HL-60 (cell line): Measurements from ENCODE around the gene FAS.

Experiments
- DNase-seq, 2 experiments: peaks; one replicate each; pipeline ENCODE4 v3.0.0-alpha.2; 2010 to 2020; ENCODE audit warnings: low read depth in 1 of 2, low spot score in 1 of 2
- H3K27ac ChIP-seq: fragments of 250-450 bp; sonication (Bioruptor Pico); replicated peaks from 2 replicates; pipeline ENCODE4 v1.5.1; 2020; ENCODE audit warnings: mild to moderate bottlenecking, moderate library complexity
- H3K27me3 ChIP-seq: fragments of 250-450 bp; sonication (Bioruptor Pico); 2 replicates; pipeline ENCODE4 v1.5.1; 2021; ENCODE audit warnings: mild to moderate bottlenecking, moderate library complexity; ENCODE audit not compliant: insufficient read depth, poor library complexity, severe bottlenecking
- H3K4me3 ChIP-seq: replicated peaks from 2 replicates; pipeline ENCODE4 v1.5.1; 2011; ENCODE audit warnings: mild to moderate bottlenecking, control low read depth, low read length; ENCODE audit not compliant: insufficient read depth
- CTCF ChIP-seq: IDR thresholded peaks from one replicate; pipeline ENCODE4 v1.5.1; 2011; ENCODE audit warnings: low read length, control low read depth, inconsistent platforms; ENCODE audit not compliant: insufficient read depth
- GABPA ChIP-seq: IDR thresholded peaks from 2 replicates; pipeline ENCODE4 v1.6.1; 2012; ENCODE audit warnings: low read depth
- POLR2AphosphoS5 ChIP-seq: IDR thresholded peaks from 2 replicates; pipeline ENCODE4 v1.6.1; 2012; ENCODE audit warnings: low read depth
- REST ChIP-seq: IDR thresholded peaks from 2 replicates; pipeline ENCODE4 v1.6.1; 2012; ENCODE audit warnings: low read depth; ENCODE audit not compliant: insufficient replicate concordance
- SPI1 ChIP-seq: IDR thresholded peaks from 2 replicates; pipeline ENCODE4 v1.6.1; 2012; ENCODE audit warnings: low read depth, mild to moderate bottlenecking, borderline replicate concordance

FAS gene

DNA sequence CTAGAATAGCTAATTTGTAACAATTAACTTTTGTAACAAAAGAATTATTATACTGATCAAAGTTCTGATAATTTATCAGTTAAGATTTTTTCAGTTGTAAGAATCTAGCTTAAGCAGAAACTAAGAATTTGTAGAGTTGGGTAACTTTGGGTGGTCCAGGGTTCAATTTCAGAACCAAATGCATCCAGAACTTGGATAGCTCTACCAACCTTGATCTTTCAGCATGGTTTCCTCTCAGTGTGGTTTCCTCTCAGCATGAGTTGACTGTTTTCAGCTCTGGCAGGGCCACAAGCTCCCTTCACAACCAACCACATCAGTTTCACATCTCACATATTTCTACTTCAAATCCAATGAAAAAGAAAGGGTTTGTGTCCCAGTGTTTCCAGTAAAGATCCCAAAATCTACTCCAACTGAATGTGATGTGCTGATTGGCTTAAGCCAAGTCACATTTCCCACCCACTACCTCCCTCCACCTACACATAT lies 3.3 kb upstream of the FAS start:
- no peak overlapping the region for H3K4me3 ChIP-seq
- no peaks in the 10 kb centered on the region for H3K27me3 ChIP-seq
- DNase-seq: no peak
- no peak for TF ChIP-seq POLR2AphosphoS5
- no peak for TF ChIP-seq GABPA
- TF ChIP-seq REST: no peak
- TF ChIP-seq SPI1: no peak
- TF ChIP-seq CTCF: no peak
- no peak overlapping the region for H3K27ac ChIP-seq

GRCh38 chr10:88987840-88988239 lies 2.8 kb upstream of the FAS start:
- Histone ChIP-seq H3K27ac (no peak overlapping the region), H3K27me3 (no peaks in the 10 kb centered on the region), H3K4me3 (no peak overlapping the region)
- no peak for DNase-seq
- TF ChIP-seq GABPA (no peak), CTCF (no peak)

DNA sequence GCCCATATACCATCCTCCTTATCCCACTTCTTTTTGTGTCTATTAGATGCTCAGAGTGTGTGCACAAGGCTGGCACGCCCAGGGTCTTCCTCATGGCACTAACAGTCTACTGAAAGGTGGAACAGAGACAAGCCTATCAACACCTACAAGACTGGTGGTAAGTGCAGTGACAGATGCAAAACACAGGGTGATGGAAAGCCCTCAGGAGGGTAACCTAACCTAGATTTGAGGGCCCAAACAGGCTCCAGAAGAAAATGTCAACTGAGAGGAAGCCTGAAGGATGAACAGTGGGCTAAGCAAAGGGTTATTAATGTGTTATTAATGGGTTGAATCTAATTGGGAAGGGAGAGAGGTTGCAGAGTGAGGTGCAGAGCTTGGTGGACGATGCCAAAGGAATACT lies 1.2 kb upstream of the FAS start:
- Histone ChIP-seq H3K27ac (no peak overlapping the region), H3K4me3 (no peak overlapping the region), H3K27me3 (no peaks in the 10 kb centered on the region)
- DNase-seq: no peak
- TF ChIP-seq SPI1 (no peak), REST (no peak), POLR2AphosphoS5 (no peak), CTCF (no peak), GABPA (no peak)

- Histone ChIP-seq H3K27me3 (no peaks in the 10 kb centered on the region), H3K4me3 (peak overlapping the region; percentile 78), H3K27ac (peak overlapping the region; percentile 88)
- TF ChIP-seq GABPA (no peak), CTCF (no peak), REST (no peak), SPI1 (no peak), POLR2AphosphoS5 (no peak)
- peak in 1 of 2 experiments; percentile 55 for DNase-seq
Observed at GRCh38 chr10:88989824-88990383, 694 bp upstream of the FAS start.
